T-helper 2 cell treated with Interferon-gamma antibody and Interleukin-4, amounts not matched to agents 5 μg/mL and 100 μg/mL, for 36 hours (primary cell): Measurements from ENCODE around the gene TRIM29.

Source experiments
- DNase-seq: peaks from one replicate; pipeline ENCODE4 v3.0.0; 2021; ENCODE audit warnings: low spot score
- H3K27ac Mint-ChIP-seq: one replicate; pipeline ENCODE4 v1.8.0; 2021; ENCODE audit warnings: mild to moderate bottlenecking, mixed read lengths
- H3K27me3 Mint-ChIP-seq: one replicate; pipeline ENCODE4 v1.8.0; 2021; ENCODE audit warnings: low read depth, mixed read lengths
- H3K36me3 Mint-ChIP-seq: one replicate; pipeline ENCODE4 v1.8.0; 2021; ENCODE audit warnings: low read depth, mixed read lengths
- H3K4me1 Mint-ChIP-seq: one replicate; pipeline ENCODE4 v1.8.0; 2021; ENCODE audit warnings: low read depth, mixed read lengths
- H3K4me3 Mint-ChIP-seq: one replicate; pipeline ENCODE4 v1.8.0; 2022; ENCODE audit warnings: mild to moderate bottlenecking, moderate library complexity, mixed read lengths
- H3K9me3 Mint-ChIP-seq: one replicate; pipeline ENCODE4 v1.8.0; 2021; ENCODE audit warnings: mixed read lengths

The TRIM29 gene

GRCh38 chr11:120137187-120137610 is 714 bp downstream of the TRIM29 start:
- no peaks in the 10 kb centered on the region for H3K4me1 Mint-ChIP-seq
- no peaks in the 10 kb centered on the region for H3K9me3 Mint-ChIP-seq
- peaks cover 3% of the 10 kb centered on the region for H3K27me3 Mint-ChIP-seq
- H3K27ac Mint-ChIP-seq = no peak overlapping the region
- no peaks in the 10 kb centered on the region for H3K36me3 Mint-ChIP-seq
- no peak for DNase-seq
- H3K4me3 Mint-ChIP-seq = no peak overlapping the region

GRCh38 chr11:120136356-120136755 is 1.6 kb downstream of the TRIM29 start:
- DNase-seq = no peak
- Mint-ChIP-seq H3K4me3 (no peak overlapping the region), H3K4me1 (no peaks in the 10 kb centered on the region), H3K27ac (no peak overlapping the region), H3K27me3 (peaks cover 3% of the 10 kb centered on the region), H3K9me3 (no peaks in the 10 kb centered on the region), H3K36me3 (no peaks in the 10 kb centered on the region)

- Mint-ChIP-seq H3K4me1 (no peaks in the 10 kb centered on the region), H3K27ac (no peak overlapping the region), H3K27me3 (peaks cover 3% of the 10 kb centered on the region), H3K4me3 (no peak overlapping the region), H3K9me3 (no peaks in the 10 kb centered on the region), H3K36me3 (no peaks in the 10 kb centered on the region)
- DNase-seq = no peak
Observed at GRCh38 chr11:120135838-120136237, 2.1 kb downstream of the TRIM29 start.

- DNase-seq = no peak
- Mint-ChIP-seq H3K27me3 (peaks cover 3% of the 10 kb centered on the region), H3K9me3 (no peaks in the 10 kb centered on the region)
Observed at GRCh38 chr11:120134931-120135228, 3.0 kb downstream of the TRIM29 start.

GRCh38 chr11:120134106-120134930 is 3.6 kb downstream of the TRIM29 start:
- DNase-seq = no peak
- Mint-ChIP-seq H3K4me3 (no peak overlapping the region), H3K36me3 (no peaks in the 10 kb centered on the region), H3K9me3 (no peaks in the 10 kb centered on the region), H3K4me1 (no peaks in the 10 kb centered on the region), H3K27ac (no peak overlapping the region), H3K27me3 (no peaks in the 10 kb centered on the region)

More at GRCh38 chr11:120134931-120135228, 3.0 kb downstream of the TRIM29 start:
- Mint-ChIP-seq H3K36me3 (no peaks in the 10 kb centered on the region), H3K4me3 (no peak overlapping the region), H3K4me1 (no peaks in the 10 kb centered on the region), H3K27ac (no peak overlapping the region)

DNA sequence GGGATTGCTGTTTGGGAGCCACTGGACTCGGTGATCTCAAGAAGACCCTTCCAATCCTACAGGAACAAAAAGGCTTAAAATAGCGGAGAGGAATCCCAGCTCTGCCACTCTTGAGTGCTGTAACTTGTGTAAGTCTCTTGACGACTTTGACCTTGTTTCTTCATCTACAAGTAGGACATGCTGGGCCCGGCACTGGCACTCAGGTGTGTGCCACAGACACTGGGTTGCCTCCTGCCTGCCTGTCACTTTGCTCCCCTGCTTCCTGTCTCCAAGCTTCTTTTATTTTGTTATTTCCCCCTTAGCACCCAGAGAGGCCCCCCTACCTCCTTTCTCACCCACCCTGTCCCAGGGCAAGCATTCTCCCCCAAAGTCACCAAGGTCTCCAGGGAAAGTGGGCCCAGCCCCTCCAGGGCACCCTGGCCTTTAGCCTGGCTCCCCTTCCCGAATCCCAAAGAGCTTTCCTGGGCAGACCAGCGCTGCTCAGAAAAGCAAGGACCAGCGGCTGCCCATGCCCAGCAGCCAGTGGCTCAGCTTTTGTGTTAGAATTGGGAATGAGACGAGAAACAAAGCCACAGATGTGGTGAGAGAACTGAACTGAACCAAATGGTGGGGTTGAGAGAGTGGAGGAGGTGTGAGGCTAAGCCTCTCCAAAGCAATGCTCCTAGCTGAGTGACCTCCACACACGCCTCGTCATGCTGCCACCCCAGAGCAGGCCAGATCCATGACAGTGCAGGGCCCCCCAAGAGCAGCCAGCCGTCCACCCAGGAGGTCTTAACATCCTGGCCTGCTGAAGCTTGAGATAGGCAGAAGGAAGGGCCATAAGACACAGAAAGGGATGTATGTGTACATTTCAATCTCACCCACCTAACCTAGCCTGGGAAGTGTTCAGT is 4.5 kb downstream of the TRIM29 start:
- peaks cover 4% of the 10 kb centered on the region for H3K27me3 Mint-ChIP-seq
- no peaks in the 10 kb centered on the region for H3K9me3 Mint-ChIP-seq
- no peaks in the 10 kb centered on the region for H3K36me3 Mint-ChIP-seq
- DNase-seq = no peak
- H3K27ac Mint-ChIP-seq = no peak overlapping the region
- H3K4me1 Mint-ChIP-seq = no peaks in the 10 kb centered on the region
- no peak overlapping the region for H3K4me3 Mint-ChIP-seq

GRCh38 chr11:120132645-120133185 is 5.2 kb downstream of the TRIM29 start:
- no peak overlapping the region for H3K27ac Mint-ChIP-seq

DNA sequence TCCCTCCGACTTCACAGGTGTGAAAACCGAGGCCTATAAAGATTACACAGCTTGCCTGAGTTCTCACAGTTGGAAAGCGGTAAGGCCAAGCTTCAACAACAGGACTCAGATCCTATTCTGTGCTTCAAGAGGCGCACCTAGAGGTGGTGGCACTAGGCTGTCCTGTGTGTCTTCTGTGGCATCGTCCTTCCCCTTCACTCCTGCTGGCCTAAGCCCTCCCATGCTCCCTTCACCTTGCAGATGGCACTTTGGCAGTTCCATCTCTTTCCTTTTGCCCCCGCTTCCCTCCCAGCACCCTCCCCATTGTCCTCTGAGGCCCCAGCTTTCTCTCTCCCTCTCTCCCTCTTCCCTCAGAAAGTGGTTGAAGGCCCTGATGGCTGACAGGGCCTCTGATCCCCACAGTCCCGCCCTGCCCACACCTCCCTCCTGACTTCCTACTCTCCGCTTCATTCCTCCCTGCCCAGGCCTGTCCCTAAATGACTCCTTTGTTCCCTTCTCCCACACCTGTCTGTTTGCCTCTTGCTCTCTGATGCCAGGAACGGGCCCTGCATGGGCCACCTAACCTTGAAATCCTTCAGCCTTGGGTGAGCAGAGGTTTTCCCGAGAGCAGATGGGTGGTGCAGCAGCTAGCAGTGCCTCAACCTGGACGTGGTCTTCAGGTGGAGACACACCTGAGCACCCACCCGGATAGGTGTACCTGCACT is 5.8 kb downstream of the TRIM29 start:
- no peak overlapping the region for H3K27ac Mint-ChIP-seq
- H3K4me1 Mint-ChIP-seq = no peaks in the 10 kb centered on the region
- H3K36me3 Mint-ChIP-seq = no peaks in the 10 kb centered on the region
- H3K4me3 Mint-ChIP-seq = no peak overlapping the region
- H3K9me3 Mint-ChIP-seq = no peaks in the 10 kb centered on the region
- DNase-seq = no peak
- peaks cover 4% of the 10 kb centered on the region for H3K27me3 Mint-ChIP-seq

More at GRCh38 chr11:120132645-120133185, 5.2 kb downstream of the TRIM29 start:
- H3K4me1 Mint-ChIP-seq = no peaks in the 10 kb centered on the region
- no peaks in the 10 kb centered on the region for H3K36me3 Mint-ChIP-seq
- DNase-seq = no peak
- peaks cover 4% of the 10 kb centered on the region for H3K27me3 Mint-ChIP-seq
- no peaks in the 10 kb centered on the region for H3K9me3 Mint-ChIP-seq
- H3K4me3 Mint-ChIP-seq = no peak overlapping the region

DNA sequence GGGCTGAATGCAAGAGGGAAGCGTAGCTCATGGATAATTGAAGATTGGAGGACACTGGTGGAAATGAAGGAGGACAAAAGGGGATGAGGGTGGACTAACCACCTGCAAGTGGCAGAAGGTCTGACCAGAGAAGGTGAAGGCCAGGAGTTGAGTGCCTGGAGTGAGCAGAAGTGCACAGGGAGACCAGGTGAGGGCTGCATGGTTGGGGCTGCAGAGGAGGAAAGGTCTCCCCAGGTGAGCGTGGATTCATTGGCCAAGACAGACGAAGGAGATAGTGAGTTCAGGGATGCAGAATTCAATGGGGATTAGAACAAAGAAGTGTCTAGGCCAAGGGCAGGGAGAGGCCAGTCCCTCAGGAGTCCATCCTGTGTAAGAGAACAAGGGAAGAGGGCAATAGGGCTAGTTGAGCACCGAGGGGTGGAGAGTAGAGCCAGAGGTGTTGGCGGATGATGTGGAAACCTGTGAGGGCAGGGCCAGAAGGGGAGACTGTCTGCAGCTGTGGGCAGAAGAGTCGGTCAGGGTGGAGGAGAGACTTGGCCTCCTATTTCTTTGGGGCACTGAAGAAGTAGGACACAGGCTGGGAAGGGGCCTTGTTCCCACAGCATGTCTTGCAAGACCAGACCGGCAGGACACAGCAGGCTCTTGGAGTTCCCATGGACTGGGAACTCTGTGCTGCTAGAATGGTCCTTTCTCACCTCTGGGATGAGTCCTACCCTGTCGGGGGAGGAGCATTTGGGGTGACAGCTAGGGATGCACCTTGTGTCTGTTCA is 6.7 kb downstream of the TRIM29 start:
- Mint-ChIP-seq H3K27ac (no peak overlapping the region), H3K36me3 (no peaks in the 10 kb centered on the region), H3K9me3 (no peaks in the 10 kb centered on the region), H3K27me3 (peaks cover 4% of the 10 kb centered on the region), H3K4me1 (no peaks in the 10 kb centered on the region), H3K4me3 (no peak overlapping the region)
- no peak for DNase-seq

DNA sequence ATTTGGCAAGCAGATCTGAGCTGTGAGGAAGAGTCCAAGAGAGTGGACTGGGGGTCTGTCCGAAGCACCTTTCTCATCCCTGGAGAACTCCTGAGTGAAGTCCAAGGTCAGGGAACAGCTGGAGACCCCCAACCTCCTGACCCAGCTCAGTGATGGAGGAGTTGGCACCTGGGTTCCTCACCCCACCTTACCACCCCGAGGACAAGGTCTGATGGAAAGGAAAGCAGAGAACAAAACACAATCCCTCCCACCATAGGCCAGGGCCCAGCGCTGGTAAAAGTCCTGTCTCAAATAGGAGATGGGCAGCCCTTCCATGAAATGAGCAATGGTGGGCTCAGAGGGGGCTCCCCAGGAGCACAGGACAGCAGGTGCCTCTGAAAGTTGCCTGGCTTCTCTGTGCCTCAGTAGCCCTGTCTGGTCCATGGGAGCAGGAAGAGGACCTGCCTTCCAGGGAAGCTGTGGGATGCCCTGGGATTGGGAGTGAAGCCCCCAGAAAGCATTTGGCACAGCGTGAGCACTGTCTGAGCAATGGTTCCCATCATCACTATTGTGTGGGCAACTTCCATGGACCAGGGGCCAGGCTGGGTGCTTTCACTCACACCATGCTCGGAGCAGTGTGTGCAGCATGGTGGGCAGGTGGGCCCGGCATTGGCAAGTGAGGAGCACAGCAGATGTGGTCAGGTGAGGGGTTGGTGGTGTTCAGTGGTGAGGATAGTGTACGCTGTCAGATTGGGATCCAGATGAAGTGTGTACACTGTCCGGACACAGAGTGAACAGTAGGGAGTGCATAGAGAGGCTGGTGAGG is 7.5 kb downstream of the TRIM29 start:
- no peak overlapping the region for H3K27ac Mint-ChIP-seq
- H3K36me3 Mint-ChIP-seq = no peaks in the 10 kb centered on the region
- peaks cover 4% of the 10 kb centered on the region for H3K27me3 Mint-ChIP-seq
- H3K4me1 Mint-ChIP-seq = no peaks in the 10 kb centered on the region
- no peak overlapping the region for H3K4me3 Mint-ChIP-seq
- H3K9me3 Mint-ChIP-seq = no peaks in the 10 kb centered on the region
- no peak for DNase-seq

DNA sequence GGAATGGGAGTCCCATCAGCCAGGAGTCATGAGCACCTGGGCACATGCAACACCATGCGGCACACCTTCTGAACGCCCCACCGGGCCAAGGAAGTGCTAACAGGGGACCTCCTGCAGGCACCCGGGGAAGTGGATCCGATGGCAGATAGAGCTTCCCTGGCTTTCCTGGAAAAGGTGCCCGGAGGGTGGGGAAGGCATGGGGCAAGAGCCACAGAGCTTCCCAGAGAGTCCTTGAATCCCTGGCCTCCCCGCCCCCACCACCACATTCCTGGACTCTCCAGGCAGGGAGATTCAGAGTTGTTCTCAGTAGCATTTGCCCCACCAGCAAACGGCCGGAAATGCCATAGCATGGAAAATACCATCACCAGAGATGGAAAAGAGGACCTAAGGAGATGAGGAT is 8.3 kb downstream of the TRIM29 start:
- Mint-ChIP-seq H3K9me3 (no peaks in the 10 kb centered on the region), H3K27me3 (peaks cover 4% of the 10 kb centered on the region), H3K4me3 (no peak overlapping the region), H3K4me1 (no peaks in the 10 kb centered on the region), H3K36me3 (no peaks in the 10 kb centered on the region), H3K27ac (no peak overlapping the region)
- DNase-seq = no peak

DNA sequence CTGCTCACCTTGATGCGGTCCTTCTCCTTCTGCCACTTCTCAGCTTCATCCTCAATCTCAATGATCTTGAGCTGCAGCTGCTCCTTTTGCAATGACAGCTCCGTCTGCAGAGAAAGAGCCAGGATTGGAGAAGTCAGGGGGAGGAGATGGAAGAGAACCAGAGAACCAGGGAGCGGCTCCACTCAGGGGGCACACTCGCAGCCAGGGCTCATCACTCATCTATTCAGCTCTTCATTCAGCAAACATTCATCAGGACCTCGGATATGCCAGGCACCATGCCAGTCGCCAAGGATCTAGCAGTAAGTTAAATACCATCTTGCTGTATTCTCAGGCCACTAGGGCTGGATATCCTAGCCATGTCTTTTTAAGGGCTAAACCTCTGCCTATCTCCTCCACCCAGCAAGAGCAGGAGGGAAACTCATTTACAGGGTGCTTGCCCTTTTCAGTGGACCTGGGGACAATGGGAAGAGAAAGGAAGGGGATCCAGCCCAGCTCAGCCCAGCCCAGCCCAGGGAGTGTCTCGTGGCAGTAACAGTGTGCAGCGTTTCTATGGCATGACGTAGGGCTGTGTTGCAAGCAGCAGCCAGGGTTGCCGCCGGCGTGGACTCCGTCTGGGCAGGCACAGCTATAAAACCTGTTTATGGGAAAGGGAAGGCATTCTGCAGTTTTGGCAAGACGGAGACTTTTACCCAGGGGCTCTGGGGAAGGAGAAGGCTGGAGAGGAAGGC is 9.4 kb downstream of the TRIM29 start:
- Mint-ChIP-seq H3K27me3 (peaks cover 4% of the 10 kb centered on the region), H3K27ac (no peak overlapping the region), H3K36me3 (no peaks in the 10 kb centered on the region), H3K9me3 (no peaks in the 10 kb centered on the region), H3K4me1 (no peaks in the 10 kb centered on the region), H3K4me3 (no peak overlapping the region)
- DNase-seq = no peak
